Breast epithelium (tissue), 4 donors: ENCODE measurements around the gene MAT2A. TPM values are rescaled to one million over a fixed set of nuclear protein-coding genes. Genes with fewer than 3 reads are reported as not detected.
A peak's percentile ranks its signal among the peaks of the same experiment; 100 is the strongest.

Experiments
- DNase-seq, 2 donors: peaks; one replicate each; pipeline ENCODE4 v3.0.0-alpha.2; 2019; ENCODE audit warnings: low spot score in 2 of 2
- H3K27ac ChIP-seq, 2 donors: fragments of 200-600 bp; sonication (generic) in 1 of 2; one replicate each; pipeline ENCODE4 v1.5.1; 2016 to 2019; ENCODE audit warnings: mild to moderate bottlenecking in 1 of 2
- H3K27me3 ChIP-seq, 2 donors: fragments of 200-600 bp; sonication (generic) in 1 of 2; one replicate each; pipeline versions ENCODE4 v1.5.1 to v1.6.0; 2017 to 2019; ENCODE audit warnings: control low read depth in 1 of 2, mild to moderate bottlenecking in 1 of 2
- H3K36me3 ChIP-seq: fragments of 200-600 bp; one replicate; pipeline ENCODE4 v1.5.1; 2019
- H3K4me1 ChIP-seq, 2 donors: fragments of 200-600 bp; sonication (generic); one replicate each; pipeline ENCODE4 v1.5.1; 2016 to 2019; ENCODE audit warnings: control low read depth in 1 of 2
- H3K4me3 ChIP-seq, 3 donors: fragments of 200-600 bp; sonication (generic); 1 replicate in 2 of 3; 2 replicates in 1 of 3; pipeline ENCODE4 v1.5.1; 2016 to 2019; ENCODE audit warnings: mild to moderate bottlenecking in 3 of 3, moderate library complexity in 2 of 3
- H3K9me3 ChIP-seq, 2 donors: fragments of 200-600 bp; sonication (generic) in 1 of 2; one replicate each; pipeline ENCODE4 v1.5.1; 2016 to 2019; ENCODE audit warnings: control low read depth in 1 of 2
- POLR2A ChIP-seq: fragments of 450-650 bp; IDR thresholded peaks from one replicate; pipeline ENCODE4 v1.6.1; 2016; ENCODE audit warnings: antibody characterized with exemption, mild to moderate bottlenecking, moderate library complexity
- POLR2AphosphoS5 ChIP-seq, 3 donors: sonication (generic); formaldehyde crosslinking; IDR thresholded peaks; one replicate each; pipeline ENCODE4 v1.6.1; 2017; ENCODE audit warnings: antibody characterized with exemption in 3 of 3
- intact Hi-C: fragments of 100-400 bp; cut with DNase I; formaldehyde crosslinking; loops from one replicate; pipeline ENCODE4 v1.15.1; 2023; ENCODE audit warnings: low total_unique reads
- total RNA-seq, 3 donors: library from RNA; depleted of rRNA; stranded (reverse); fragments of >200 nt; gene quantifications; one replicate each; pipeline ENCODE4 v1.1.0, GENCODE V29; 2016
- TF ChIP-seq, protein P1 (sequence below), 3 donors: fragments of 450-650 bp; IDR thresholded peaks; one replicate each; pipeline ENCODE4 v1.5.1; 2016 to 2017; ENCODE audit warnings: antibody characterized with exemption in 3 of 3, mild to moderate bottlenecking in 3 of 3, moderate library complexity in 3 of 3

MAT2A gene
- total RNA-seq, 3 donors from 2014 or later: 180 to 263 (median 236) TPM

DNA sequence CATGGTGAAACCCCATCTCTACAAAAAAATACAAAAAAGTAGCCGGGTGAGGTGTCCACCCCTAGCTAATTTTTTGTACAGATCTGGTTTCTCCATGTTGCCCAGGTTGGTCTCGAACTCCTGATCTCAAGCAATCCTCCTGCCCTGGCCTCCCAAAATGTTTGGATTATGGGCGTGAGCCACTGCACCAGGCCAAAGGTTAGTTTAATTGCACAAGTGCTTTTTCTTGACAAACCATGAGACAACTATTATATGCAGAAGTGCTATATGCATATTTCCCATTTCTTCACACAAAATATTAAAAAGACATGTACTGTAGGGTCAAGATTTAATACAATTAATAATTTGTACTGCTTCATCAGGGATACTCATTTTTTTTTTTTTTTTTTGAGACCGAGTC lies 27.3 kb downstream of the MAT2A start:
- no peak overlapping the region for H3K4me3 ChIP-seq
- no peaks in the 10 kb centered on the region for H3K36me3 ChIP-seq
- intact Hi-C loops: no loop called here
- H3K27me3 ChIP-seq: no peaks in the 10 kb centered on the region
- H3K9me3 ChIP-seq: no peaks in the 10 kb centered on the region
- H3K27ac ChIP-seq: no peak overlapping the region
- TF ChIP-seq, protein P1, sequence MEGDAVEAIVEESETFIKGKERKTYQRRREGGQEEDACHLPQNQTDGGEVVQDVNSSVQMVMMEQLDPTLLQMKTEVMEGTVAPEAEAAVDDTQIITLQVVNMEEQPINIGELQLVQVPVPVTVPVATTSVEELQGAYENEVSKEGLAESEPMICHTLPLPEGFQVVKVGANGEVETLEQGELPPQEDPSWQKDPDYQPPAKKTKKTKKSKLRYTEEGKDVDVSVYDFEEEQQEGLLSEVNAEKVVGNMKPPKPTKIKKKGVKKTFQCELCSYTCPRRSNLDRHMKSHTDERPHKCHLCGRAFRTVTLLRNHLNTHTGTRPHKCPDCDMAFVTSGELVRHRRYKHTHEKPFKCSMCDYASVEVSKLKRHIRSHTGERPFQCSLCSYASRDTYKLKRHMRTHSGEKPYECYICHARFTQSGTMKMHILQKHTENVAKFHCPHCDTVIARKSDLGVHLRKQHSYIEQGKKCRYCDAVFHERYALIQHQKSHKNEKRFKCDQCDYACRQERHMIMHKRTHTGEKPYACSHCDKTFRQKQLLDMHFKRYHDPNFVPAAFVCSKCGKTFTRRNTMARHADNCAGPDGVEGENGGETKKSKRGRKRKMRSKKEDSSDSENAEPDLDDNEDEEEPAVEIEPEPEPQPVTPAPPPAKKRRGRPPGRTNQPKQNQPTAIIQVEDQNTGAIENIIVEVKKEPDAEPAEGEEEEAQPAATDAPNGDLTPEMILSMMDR (IDR thresholded peaks at IDR 0.05): no peak
- no peak for TF ChIP-seq POLR2AphosphoS5 (IDR thresholded peaks at IDR 0.05)
- no peak for DNase-seq
- H3K4me1 ChIP-seq: no peaks in the 10 kb centered on the region

GRCh38 chr2:85575739-85576138 lies 36.8 kb downstream of the MAT2A start:
- Histone ChIP-seq H3K36me3 (no peaks in the 10 kb centered on the region), H3K4me1 (peaks cover 7 to 14% of the 10 kb centered on the region in 2 donors), H3K27ac (peak overlapping the region; percentile 42 to 64), H3K4me3 (no peak overlapping the region), H3K27me3 (no peaks in the 10 kb centered on the region), H3K9me3 (no peaks in the 10 kb centered on the region)
- no peak for DNase-seq
- intact Hi-C loops: no loop called here
- TF ChIP-seq POLR2A: no peak
- TF ChIP-seq POLR2AphosphoS5 (IDR thresholded peaks at IDR 0.05): no peak
- TF ChIP-seq, protein P1 (IDR thresholded peaks at IDR 0.05): no peak

DNA sequence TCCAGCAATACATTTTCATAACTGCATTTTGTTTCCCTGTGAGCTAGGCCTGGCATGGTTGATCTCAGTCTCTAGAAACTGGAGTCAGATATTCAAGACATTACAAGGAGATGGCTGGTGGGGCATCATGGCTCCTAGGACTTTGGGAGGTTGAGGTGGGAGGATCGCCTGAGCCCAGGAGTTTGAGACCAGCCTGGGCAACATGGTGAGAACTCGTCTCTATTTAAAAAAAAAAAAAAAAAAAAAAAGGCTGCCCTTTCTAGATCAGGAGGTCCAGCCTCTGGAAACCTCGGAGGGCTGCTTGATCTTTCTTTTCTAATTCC lies 38.1 kb downstream of the MAT2A start:
- DNase-seq: no peak
- Histone ChIP-seq H3K4me3 (peak overlapping the region in 2 of 3 donors; percentile 59 to 71), H3K27ac (peak overlapping the region; percentile 92 to 98), H3K9me3 (no peaks in the 10 kb centered on the region), H3K27me3 (no peaks in the 10 kb centered on the region), H3K4me1 (peaks cover 7 to 14% of the 10 kb centered on the region in 2 donors), H3K36me3 (no peaks in the 10 kb centered on the region)
- intact Hi-C loops: no loop called here
- TF ChIP-seq POLR2A (no peak), POLR2AphosphoS5 (IDR thresholded peaks at IDR 0.05) (no peak)
- TF ChIP-seq, protein P1 (IDR thresholded peaks at IDR 0.05): no peak

DNA sequence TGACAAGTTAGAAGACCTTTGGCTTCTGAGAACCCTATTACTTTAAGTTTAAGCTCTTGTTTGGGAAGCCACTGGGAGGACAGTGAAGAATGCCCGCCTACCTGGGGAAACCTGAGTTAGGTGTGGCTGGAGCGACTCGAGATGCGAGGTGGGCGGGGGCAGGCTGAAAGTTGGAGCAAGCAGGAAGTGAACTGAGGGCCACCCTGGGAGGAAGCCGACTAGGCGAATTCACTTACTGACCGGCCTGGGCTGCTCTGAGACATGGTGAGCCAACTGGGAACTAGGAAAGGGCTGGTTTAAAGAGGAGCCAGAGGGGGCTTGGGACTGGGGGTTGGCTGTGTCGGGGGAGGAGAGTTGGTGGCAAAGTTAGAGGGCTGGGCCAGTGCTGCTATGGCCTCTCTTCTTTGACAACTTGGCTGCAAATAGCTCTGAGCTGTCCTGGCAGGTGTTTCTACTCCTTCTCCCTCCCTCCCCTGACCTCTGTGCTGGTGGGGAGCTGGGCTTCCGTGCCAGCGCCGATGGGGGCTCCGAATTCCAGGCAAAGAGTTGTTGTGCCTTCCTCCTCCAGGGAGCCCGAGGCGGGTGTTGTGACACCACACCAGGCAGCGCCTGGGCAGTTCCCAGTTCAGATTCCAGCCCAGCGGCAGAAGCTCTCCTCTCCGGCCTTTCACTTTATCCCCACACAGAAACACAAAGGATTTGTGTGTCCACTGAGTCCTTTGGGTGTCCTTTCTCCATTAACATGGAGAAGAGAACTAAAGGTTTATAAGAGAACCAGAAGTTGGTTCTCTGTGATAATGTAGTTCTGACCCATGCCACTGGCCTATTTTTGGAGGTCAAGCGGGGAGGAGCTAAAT lies 38.6 kb downstream of the MAT2A start, which contains the start of gene VAMP8:
Gene VAMP8 (plus strand): TSS at position 201 of the 857 bp plus-strand sequence. CDS start 61 bp downstream, at position 262.
- peak within 1 kb of the TSS; percentile 31 to 71 (median 59) for H3K4me3 ChIP-seq
- TF ChIP-seq POLR2AphosphoS5 (IDR thresholded peaks at IDR 0.05) (no peak), POLR2A (peak; percentile 28)
- TF ChIP-seq, protein P1 (IDR thresholded peaks at IDR 0.05): no peak
- no peaks in the 10 kb centered on the region for H3K27me3 ChIP-seq
- peak; percentile 85 to 90 for DNase-seq
- H3K36me3 ChIP-seq: no peaks in the 10 kb centered on the region
- intact Hi-C loops: no loop called here
- H3K9me3 ChIP-seq: no peaks in the 10 kb centered on the region
- peak within 1 kb of the TSS; percentile 92 to 98 for H3K27ac ChIP-seq
- H3K4me1 ChIP-seq: peaks cover 7 to 14% of the 10 kb centered on the region in 2 donors
